IPS-20b (cell line): ENCODE results near the gene KCNK4.

Experiments used
- H3K27ac ChIP-seq: one replicate; pipeline ENCODE4 v1.5.1; 2013; ENCODE audit warnings: low read length
- H3K27me3 ChIP-seq: 2 replicates; pipeline ENCODE4 v1.6.1; 2013; ENCODE audit warnings: mild to moderate bottlenecking, low read length, inconsistent platforms; ENCODE audit not compliant: insufficient read depth
- H3K36me3 ChIP-seq: 2 replicates; pipeline ENCODE4 v1.6.1; 2013; ENCODE audit warnings: low read depth, mild to moderate bottlenecking, inconsistent platforms, low read length, moderate library complexity; ENCODE audit not compliant: insufficient read depth
- H3K4me1 ChIP-seq: 2 replicates; pipeline ENCODE4 v1.6.1; 2013; ENCODE audit warnings: mild to moderate bottlenecking, control low read depth, inconsistent platforms, low read length, moderate library complexity; ENCODE audit not compliant: insufficient read depth
- H3K4me3 ChIP-seq: 2 replicates; pipeline ENCODE4 v1.5.1; 2013; ENCODE audit warnings: mild to moderate bottlenecking, low read length, inconsistent platforms
- H3K9ac ChIP-seq: 2 replicates; pipeline ENCODE4 v1.6.1; 2013; ENCODE audit warnings: low read depth, mild to moderate bottlenecking, inconsistent platforms, low read length, moderate library complexity
- H3K9me3 ChIP-seq: 2 replicates; pipeline ENCODE4 v1.6.1; 2013; ENCODE audit warnings: mild to moderate bottlenecking, low read depth, low read length, inconsistent platforms; ENCODE audit not compliant: insufficient read depth

KCNK4 gene

DNA sequence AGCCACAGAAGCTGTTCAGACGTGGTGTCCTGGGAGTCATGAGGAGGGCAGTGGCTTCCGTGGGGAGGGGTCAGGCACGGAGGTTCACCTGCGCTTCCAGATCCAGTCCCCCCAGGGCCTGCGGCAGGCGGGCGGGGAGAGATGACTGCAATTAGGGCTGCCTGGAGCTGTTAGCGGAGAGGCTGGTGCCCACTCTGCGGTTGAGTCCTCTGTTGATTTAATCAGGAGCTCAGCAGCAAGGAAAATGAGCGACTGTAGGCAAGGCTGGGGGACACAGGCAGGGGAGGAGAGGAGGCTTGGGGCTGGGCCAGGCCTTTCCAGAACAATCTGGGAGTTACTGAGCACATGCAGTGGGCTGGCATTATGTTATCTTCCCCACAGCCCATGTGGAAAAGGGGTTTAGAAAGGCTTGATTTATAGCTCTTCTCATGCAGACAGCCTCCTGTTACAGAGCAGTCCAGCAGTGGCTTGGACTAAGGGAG, 26.7 kb upstream of the KCNK4 start:
- Histone ChIP-seq H3K4me1 (peaks cover 7% of the 10 kb centered on the region), H3K9me3 (no peaks in the 10 kb centered on the region), H3K27me3 (no peaks in the 10 kb centered on the region), H3K27ac (no peak overlapping the region), H3K9ac (no peak overlapping the region), H3K4me3 (no peak overlapping the region), H3K36me3 (peaks cover 75% of the 10 kb centered on the region)

DNA sequence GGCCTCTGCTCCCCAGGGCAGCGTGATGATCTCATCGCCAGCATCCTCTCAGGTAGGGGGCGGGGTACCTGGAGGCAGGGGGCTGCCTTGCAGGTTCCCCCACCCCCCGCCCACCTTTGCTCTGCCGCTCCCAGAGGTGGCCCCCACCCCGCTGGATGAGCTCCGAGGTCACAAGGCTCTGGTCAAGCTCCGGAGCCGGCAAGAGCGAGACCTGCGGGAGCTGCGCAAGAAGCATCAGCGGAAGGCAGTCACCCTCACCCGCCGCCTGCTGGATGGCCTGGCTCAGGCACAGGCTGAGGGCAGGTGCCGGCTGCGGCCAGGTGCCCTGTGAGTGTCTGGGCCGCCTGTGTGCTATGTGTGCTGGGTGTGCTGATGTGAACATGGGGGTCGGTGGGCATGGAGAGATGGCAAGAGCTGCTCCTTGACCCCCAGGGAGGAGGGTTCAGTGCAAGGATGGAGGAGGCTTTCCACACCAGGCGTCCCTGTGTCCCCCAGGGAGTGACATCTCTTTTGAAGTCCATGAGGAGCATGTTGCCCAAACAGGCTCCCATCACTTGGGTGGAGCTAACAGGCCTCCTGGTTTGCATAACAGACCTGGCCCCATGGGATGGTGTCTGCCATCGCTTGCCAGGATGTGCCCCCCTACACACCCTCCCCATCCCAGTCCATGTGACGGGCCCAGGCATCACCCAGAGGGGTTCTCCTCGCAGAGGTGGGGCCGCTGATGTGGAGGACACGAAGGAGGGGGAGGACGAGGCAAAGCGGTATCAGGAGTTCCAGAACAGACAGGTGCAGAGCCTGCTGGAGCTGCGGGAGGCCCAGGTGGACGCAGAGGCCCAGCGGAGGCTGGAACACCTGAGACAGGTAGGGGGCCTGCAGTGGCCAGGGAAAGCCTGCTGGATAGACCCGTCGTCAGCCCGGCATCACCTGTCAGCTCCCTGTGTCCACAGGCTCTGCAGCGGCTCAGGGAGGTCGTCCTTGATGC, 25.6 kb upstream of the KCNK4 start:
- Histone ChIP-seq H3K4me3 (no peak overlapping the region), H3K27ac (no peak overlapping the region), H3K9me3 (no peaks in the 10 kb centered on the region), H3K36me3 (peaks cover 64% of the 10 kb centered on the region), H3K9ac (no peak overlapping the region), H3K27me3 (no peaks in the 10 kb centered on the region), H3K4me1 (peaks cover 7% of the 10 kb centered on the region)

DNA sequence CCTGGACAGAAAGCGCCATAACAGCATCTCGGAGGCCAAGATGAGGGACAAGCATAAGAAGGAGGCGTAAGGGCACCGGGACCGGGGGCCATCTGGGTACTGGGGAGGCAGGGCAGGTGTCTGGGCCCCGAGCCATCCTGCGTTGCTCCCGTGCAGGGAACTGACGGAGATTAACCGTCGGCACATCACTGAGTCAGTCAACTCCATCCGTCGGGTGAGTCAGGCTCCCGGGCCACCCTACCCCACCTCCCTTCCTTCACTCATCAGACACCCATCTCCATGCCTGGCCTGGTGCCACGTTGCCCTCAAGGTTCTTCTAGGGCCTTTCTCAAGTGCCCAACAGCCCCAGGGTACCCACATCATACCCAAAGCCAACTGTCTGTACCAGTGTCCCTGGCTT, 24.8 kb upstream of the KCNK4 start:
- Histone ChIP-seq H3K9ac (no peak overlapping the region), H3K27me3 (no peaks in the 10 kb centered on the region), H3K27ac (no peak overlapping the region), H3K4me3 (no peak overlapping the region), H3K9me3 (no peaks in the 10 kb centered on the region), H3K36me3 (peaks cover 56% of the 10 kb centered on the region), H3K4me1 (peaks cover 7% of the 10 kb centered on the region)

DNA sequence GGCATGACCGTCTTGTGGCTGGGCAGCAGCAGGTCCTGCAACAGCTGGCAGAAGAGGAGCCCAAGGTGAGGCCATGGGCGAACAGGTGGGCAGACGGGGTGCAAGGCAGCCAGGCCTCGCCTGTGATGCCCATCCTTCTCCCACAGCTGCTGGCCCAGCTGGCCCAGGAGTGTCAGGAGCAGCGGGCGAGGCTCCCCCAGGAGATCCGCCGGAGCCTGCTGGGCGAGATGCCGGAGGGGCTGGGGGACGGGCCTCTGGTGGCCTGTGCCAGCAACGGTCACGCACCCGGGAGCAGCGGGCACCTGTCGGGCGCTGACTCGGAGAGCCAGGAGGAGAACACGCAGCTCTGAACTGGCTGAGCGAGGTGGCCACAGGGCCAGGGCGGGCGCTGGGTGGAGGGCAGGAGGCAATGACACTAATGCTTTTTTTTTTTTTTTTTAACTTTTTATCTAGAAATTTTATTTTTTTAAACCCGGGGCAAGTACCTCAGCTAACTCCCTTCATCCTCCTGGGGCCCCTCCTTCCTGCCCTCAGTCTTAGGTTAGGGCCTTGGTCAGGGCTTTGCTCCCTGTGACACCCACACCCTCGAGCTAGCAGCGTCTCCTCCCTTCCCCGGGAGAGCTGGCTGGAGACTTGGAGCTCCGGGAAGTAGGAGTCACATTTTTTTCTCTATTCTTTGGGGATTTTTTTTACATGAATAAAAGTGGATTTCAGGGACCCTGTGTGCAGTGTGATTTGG, 23.7 kb upstream of the KCNK4 start:
- Histone ChIP-seq H3K9ac (no peak overlapping the region), H3K4me1 (peaks cover 7% of the 10 kb centered on the region), H3K36me3 (peaks cover 45% of the 10 kb centered on the region), H3K27ac (no peak overlapping the region), H3K4me3 (no peak overlapping the region), H3K27me3 (no peaks in the 10 kb centered on the region), H3K9me3 (no peaks in the 10 kb centered on the region)

DNA sequence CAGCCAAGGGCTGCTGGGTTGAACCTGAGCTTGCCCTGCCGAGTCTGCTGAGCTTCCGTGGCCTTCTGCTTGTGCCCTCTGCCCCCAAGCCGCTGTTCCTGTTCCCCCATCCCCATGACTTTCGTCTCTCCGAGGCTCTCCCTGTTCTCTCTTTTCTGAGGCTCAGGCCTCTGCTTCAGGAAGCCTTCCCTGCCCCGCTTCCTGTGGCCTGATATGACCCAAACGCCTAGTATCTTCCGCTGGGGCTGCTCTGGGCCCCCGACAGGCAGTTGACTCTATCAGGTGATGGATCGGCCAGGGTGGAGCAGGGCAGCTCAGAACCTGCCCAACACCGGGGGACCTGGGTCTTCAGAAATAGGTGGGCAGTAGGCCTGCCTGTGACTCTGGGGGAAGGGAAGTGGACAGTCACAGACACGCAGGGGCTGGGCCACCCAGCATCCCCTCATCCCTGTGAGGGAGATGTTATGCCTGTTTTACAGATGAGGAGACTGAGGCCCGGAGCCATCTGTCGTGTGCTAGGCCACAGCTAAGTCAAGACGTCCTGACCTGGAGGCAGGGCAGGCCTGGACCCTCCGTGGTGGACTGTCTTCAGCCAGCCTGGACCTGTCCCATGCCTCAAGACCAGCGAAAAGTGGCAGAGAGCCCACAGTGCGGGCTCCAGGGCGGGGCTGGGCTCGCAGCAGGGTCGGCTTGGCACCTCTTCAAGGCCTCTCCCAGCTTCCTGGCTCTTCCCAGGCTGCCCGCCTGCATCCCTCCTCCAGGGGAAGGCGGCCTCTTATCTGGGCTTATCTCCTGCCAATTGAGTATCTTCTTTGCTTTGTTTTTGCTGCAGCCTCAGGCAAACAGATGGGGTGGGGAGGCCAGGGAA, 22.8 kb upstream of the KCNK4 start:
- Histone ChIP-seq H3K27ac (peak overlapping the region; percentile 25), H3K4me1 (peaks cover 6% of the 10 kb centered on the region), H3K27me3 (no peaks in the 10 kb centered on the region), H3K4me3 (peak overlapping the region; percentile 81), H3K36me3 (peaks cover 36% of the 10 kb centered on the region), H3K9me3 (no peaks in the 10 kb centered on the region), H3K9ac (peak overlapping the region; percentile 90; the same call in 1 of the 2 replicates)

DNA sequence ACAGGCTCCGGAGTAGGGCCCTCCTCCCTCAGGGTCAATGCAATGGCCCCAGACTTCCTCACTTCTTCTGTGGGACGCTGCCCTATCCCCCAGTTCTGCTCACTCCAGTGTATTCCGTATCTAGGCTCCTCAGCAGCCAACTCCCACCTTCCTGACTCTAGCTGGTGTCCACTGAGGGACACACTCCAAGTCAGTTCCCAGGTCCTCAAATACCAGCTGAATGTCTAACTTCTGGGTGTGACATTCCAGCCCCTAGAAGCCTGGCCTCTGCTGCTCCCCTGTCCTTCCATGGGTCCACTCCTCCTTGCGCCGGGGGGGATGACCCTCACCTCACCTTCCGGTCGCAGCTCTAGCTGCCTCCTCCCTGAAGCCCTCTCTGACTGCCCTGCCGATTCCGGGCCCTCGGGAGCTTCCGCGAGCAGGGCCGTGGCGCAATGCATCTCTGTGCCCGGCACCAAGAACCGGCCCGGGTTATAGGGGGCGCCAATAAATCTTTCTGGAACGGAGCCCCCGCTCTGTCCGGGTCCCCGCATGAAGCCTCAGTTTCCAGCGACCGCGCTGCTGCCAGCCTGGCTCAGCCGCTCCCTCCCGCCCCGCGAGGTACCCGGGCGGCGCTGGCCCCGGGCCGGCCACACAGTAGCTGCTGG, 22.1 kb upstream of the KCNK4 start:
- Histone ChIP-seq H3K4me1 (peaks cover 3% of the 10 kb centered on the region), H3K27ac (peak overlapping the region; percentile 25), H3K9me3 (no peaks in the 10 kb centered on the region), H3K36me3 (peaks cover 29% of the 10 kb centered on the region), H3K4me3 (peak overlapping the region; percentile 81), H3K9ac (peak overlapping the region; percentile 90), H3K27me3 (no peaks in the 10 kb centered on the region)

DNA sequence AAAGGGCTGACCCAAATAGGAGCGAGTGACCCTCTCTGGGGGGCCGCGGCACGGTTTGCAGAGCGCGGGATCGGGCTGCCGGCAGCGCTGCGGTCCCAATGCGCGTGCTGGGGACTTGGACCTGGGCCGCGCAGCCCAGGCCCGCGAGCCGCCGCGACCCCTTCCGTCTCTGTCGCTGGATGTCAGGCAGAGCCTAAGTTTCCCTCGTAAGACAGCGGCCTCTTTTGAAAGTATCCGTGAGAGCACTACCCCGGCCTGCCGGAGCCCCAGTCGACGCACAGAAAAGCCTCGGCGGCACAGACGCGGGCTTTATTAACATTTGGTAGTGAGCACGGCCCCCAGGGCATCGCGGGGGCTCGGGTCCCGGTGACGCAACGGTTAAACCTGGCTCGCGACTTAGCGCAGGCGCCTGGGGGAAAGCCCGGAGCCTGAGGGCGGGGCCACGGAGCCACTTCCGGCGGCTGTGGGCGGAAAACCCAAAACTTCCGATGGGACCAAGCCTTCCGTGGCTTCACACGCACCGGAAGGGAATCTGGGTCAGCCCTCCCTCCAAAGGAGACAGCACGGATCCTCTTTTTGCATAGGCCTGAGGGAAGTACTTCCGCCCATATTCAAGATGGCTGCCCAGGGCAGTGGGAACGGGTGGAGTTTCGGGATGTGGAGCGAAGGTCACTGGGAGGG, 21.4 kb upstream of the KCNK4 start:
- Histone ChIP-seq H3K4me1 (peaks cover 3% of the 10 kb centered on the region), H3K4me3 (peak overlapping the region; percentile 81), H3K27me3 (no peaks in the 10 kb centered on the region), H3K36me3 (peaks cover 22% of the 10 kb centered on the region), H3K9ac (peak overlapping the region; percentile 90), H3K9me3 (no peaks in the 10 kb centered on the region), H3K27ac (peak overlapping the region; percentile 25)

DNA sequence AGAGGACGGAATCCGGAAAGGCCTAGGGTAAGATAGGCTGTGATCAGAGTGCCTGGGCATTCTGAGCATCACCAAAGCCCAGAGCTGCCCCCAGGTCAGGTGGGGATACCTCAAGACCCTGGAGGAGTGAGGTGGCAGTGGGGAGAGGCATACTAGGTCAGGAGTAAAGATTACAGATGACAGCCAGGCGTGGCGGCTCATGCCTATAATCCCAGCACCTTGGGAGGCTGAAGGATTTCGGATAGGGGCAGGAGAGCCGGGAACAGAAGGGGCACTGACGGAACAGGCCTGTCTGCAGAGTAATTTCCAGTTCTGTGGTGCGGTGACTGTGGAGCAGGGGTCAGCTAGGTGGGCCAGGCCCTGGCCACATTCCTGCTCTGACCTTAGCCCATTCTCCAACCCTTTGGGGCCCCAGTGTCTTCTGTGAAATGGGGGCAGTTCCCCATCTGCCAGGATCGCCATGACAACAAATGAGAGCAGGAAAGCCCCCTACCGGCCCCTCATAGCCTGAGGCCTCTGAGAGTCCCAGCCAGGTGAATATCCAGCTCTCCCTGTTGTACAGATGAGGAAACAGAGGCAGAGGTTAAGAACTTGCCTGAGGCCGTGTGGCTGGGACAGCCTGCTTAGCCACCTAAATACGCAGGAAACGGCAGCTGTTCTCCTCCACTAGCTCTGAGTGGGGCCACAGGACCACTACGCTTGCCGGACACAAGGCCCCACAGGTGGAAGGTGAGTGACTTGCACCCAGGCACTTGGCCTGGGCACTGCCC, 15.9 kb upstream of the KCNK4 start:
- no peak overlapping the region for H3K9ac ChIP-seq
- peaks cover 6% of the 10 kb centered on the region; the same call in 1 of the 2 replicates for H3K4me1 ChIP-seq
- H3K27me3 ChIP-seq, result no peaks in the 10 kb centered on the region
- no peaks in the 10 kb centered on the region for H3K9me3 ChIP-seq
- H3K4me3 ChIP-seq, result no peak overlapping the region
- H3K36me3 ChIP-seq, result peaks cover 6% of the 10 kb centered on the region; the same call in 1 of the 2 replicates
- no peak overlapping the region for H3K27ac ChIP-seq

DNA sequence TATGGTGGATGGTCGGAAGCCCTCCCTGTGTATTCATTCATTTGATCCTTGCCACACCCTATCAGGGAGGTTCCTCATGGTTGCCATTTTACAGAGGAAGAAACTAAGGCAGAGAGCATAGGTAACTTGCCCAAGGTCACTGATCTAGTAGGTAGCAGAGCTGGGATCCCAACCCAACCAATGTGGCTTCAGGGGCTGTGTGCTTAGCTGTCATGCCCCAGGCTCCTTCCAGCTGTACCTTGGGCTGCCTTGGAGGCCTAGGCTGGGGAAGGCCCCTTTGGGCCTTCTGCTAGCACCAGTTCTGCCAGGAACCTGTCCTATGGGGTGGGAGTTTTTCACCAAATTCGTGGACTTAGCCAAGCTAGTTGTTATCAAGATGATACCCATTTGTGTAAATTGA, 15.3 kb upstream of the KCNK4 start:
- Histone ChIP-seq H3K9ac (no peak overlapping the region), H3K36me3 (peaks cover 6% of the 10 kb centered on the region; the same call in 1 of the 2 replicates), H3K27ac (no peak overlapping the region)

More for the DNA sequence above, 15.3 kb upstream of the KCNK4 start:
- no peaks in the 10 kb centered on the region for H3K27me3 ChIP-seq
- H3K4me1 ChIP-seq, result peaks cover 6% of the 10 kb centered on the region; the same call in 1 of the 2 replicates
- no peaks in the 10 kb centered on the region for H3K9me3 ChIP-seq
- no peak overlapping the region for H3K4me3 ChIP-seq
